Stimulated activated effector memory CD8-positive, alpha-beta T cell treated with anti-CD3 and anti-CD28 coated beads, Interleukin-12 subunit alpha, Interleukin-12 subunit beta, amount 100 ng/mL, for 72 hours (primary cell): ENCODE results near the gene CMTM3.
A peak's percentile ranks its signal among the peaks of the same experiment; 100 is the strongest.
"Not testable (repeated sequence)": the region's sequence is repeated elsewhere in the genome, so short reads cannot be mapped to it uniquely, and the experiment has no call there.

Experiments used
- ATAC-seq: fragments of 150-1000 bp; cut with Tn5 transposase; 2 replicates; pipeline ENCODE4 v1.10.0; 2021
- DNase-seq, 2 donors: peaks; one replicate each; pipeline ENCODE4 v3.0.0; 2021 to 2022; ENCODE audit warnings: low spot score in 2 of 2
- H3K27ac Mint-ChIP-seq: one replicate; pipeline ENCODE4 v1.8.0; 2022; ENCODE audit warnings: mild to moderate bottlenecking, mixed read lengths
- H3K36me3 Mint-ChIP-seq: one replicate; pipeline ENCODE4 v1.8.0; 2022; ENCODE audit warnings: mild to moderate bottlenecking, mixed read lengths
- H3K4me1 Mint-ChIP-seq: one replicate; pipeline ENCODE4 v1.8.0; 2022; ENCODE audit warnings: mixed read lengths
- H3K4me3 Mint-ChIP-seq: one replicate; pipeline ENCODE4 v1.8.0; 2022; ENCODE audit warnings: mild to moderate bottlenecking, mixed read lengths
- H3K9me3 Mint-ChIP-seq: one replicate; pipeline ENCODE4 v1.8.0; 2022; ENCODE audit warnings: mixed read lengths

Gene CMTM3

GRCh38 chr16:66596986-66597848, 7.3 kb upstream of the CMTM3 start:
- Mint-ChIP-seq H3K9me3 (no peaks in the 10 kb centered on the region), H3K27ac (peak overlapping the region; percentile 38), H3K4me1 (peaks cover 30% of the 10 kb centered on the region), H3K4me3 (peak overlapping the region; percentile 14), H3K36me3 (no peaks in the 10 kb centered on the region)
- DNase-seq, result no peak
- ATAC-seq, result peak; percentile 83

- no peak overlapping the region for H3K27ac Mint-ChIP-seq
- ATAC-seq, result peak; percentile 69
These were observed 6.4 kb upstream of the CMTM3 start for GRCh38 chr16:66598111-66598510.

GRCh38 chr16:66599726-66600125, 4.8 kb upstream of the CMTM3 start:
- H3K4me1 Mint-ChIP-seq, result peaks cover 44% of the 10 kb centered on the region
- no peak overlapping the region for H3K27ac Mint-ChIP-seq
- no peak overlapping the region for H3K4me3 Mint-ChIP-seq
- H3K9me3 Mint-ChIP-seq, result no peaks in the 10 kb centered on the region
- no peak for DNase-seq
- H3K36me3 Mint-ChIP-seq, result peaks cover 11% of the 10 kb centered on the region
- no peak for ATAC-seq

More at GRCh38 chr16:66598111-66598510, 6.4 kb upstream of the CMTM3 start:
- DNase-seq, result no peak
- Mint-ChIP-seq H3K4me3 (peak overlapping the region; percentile 6), H3K36me3 (no peaks in the 10 kb centered on the region), H3K4me1 (peaks cover 34% of the 10 kb centered on the region), H3K9me3 (no peaks in the 10 kb centered on the region)

- peaks cover 44% of the 10 kb centered on the region for H3K4me1 Mint-ChIP-seq
- H3K9me3 Mint-ChIP-seq, result no peaks in the 10 kb centered on the region
These were observed 4.0 kb upstream of the CMTM3 start for GRCh38 chr16:66600477-66600876.

GRCh38 chr16:66601471-66601870, 3.0 kb upstream of the CMTM3 start:
- Mint-ChIP-seq H3K27ac (peak overlapping the region; percentile 12), H3K36me3 (peaks cover 11% of the 10 kb centered on the region), H3K4me1 (peaks cover 50% of the 10 kb centered on the region), H3K9me3 (no peaks in the 10 kb centered on the region), H3K4me3 (no peak overlapping the region)
- no peak for ATAC-seq
- DNase-seq, result no peak

More at GRCh38 chr16:66600477-66600876, 4.0 kb upstream of the CMTM3 start:
- no peak overlapping the region for H3K4me3 Mint-ChIP-seq
- ATAC-seq, result no peak
- no peak for DNase-seq
- H3K36me3 Mint-ChIP-seq, result peaks cover 11% of the 10 kb centered on the region
- H3K27ac Mint-ChIP-seq, result peak overlapping the region; percentile 12

- H3K27ac Mint-ChIP-seq, result peak overlapping the region; percentile 93
- DNase-seq (peak; percentile 46 to 85), ATAC-seq (peak; percentile 70)
- H3K4me1 Mint-ChIP-seq, result peaks cover 53% of the 10 kb centered on the region
- peak overlapping the region; percentile 88 for H3K4me3 Mint-ChIP-seq
- H3K9me3 Mint-ChIP-seq, result no peaks in the 10 kb centered on the region
- peaks cover 34% of the 10 kb centered on the region for H3K36me3 Mint-ChIP-seq
These were observed 748 bp upstream of the CMTM3 start for GRCh38 chr16:66603537-66604375.

- Mint-ChIP-seq H3K4me3 (peak overlapping the region; percentile 88), H3K27ac (peak overlapping the region; percentile 91), H3K9me3 (no peaks in the 10 kb centered on the region), H3K36me3 (peaks cover 50% of the 10 kb centered on the region), H3K4me1 (peaks cover 53% of the 10 kb centered on the region)
- ATAC-seq, result peak; percentile 49
- peak; percentile 37 to 83 for DNase-seq
These were observed 874 bp downstream of the CMTM3 start for GRCh38 chr16:66605177-66605978.

- DNase-seq, result peak in 1 of 2 donors; percentile 58
- ATAC-seq, result no peak
- H3K9me3 Mint-ChIP-seq, result no peaks in the 10 kb centered on the region
These were observed 1.7 kb downstream of the CMTM3 start for GRCh38 chr16:66605979-66606751.

GRCh38 chr16:66608241-66609138, 4.0 kb downstream of the CMTM3 start:
- peak; percentile 82 to 90 for DNase-seq
- peaks cover 80% of the 10 kb centered on the region for H3K36me3 Mint-ChIP-seq
- ATAC-seq, result peak; percentile 61
- H3K4me1 Mint-ChIP-seq, result peaks cover 47% of the 10 kb centered on the region
- H3K27ac Mint-ChIP-seq, result peak overlapping the region; percentile 26
- no peaks in the 10 kb centered on the region for H3K9me3 Mint-ChIP-seq
- H3K4me3 Mint-ChIP-seq, result peak overlapping the region; percentile 24

More at GRCh38 chr16:66605979-66606751, 1.7 kb downstream of the CMTM3 start:
- peaks cover 53% of the 10 kb centered on the region for H3K4me1 Mint-ChIP-seq
- H3K36me3 Mint-ChIP-seq, result peaks cover 58% of the 10 kb centered on the region
- peak overlapping the region; percentile 88 for H3K4me3 Mint-ChIP-seq
- peak overlapping the region; percentile 91 for H3K27ac Mint-ChIP-seq

- DNase-seq (no peak), ATAC-seq (no peak)
- Mint-ChIP-seq H3K27ac (peak overlapping the region; percentile 26), H3K9me3 (no peaks in the 10 kb centered on the region), H3K4me3 (no peak overlapping the region), H3K4me1 (peaks cover 40% of the 10 kb centered on the region), H3K36me3 (peaks cover 76% of the 10 kb centered on the region)
These were observed 4.6 kb downstream of the CMTM3 start for GRCh38 chr16:66609139-66609510.

- peaks cover 77% of the 10 kb centered on the region for H3K36me3 Mint-ChIP-seq
- ATAC-seq (no peak), DNase-seq (no peak)
- no peak overlapping the region for H3K4me3 Mint-ChIP-seq
- no peaks in the 10 kb centered on the region for H3K9me3 Mint-ChIP-seq
- H3K4me1 Mint-ChIP-seq, result peaks cover 39% of the 10 kb centered on the region
- peak overlapping the region; percentile 80 for H3K27ac Mint-ChIP-seq
These were observed 5.8 kb downstream of the CMTM3 start for GRCh38 chr16:66610111-66610820.

- DNase-seq, H3K4me3 Mint-ChIP-seq: not testable (repeated sequence)
- H3K36me3 Mint-ChIP-seq, result peaks cover 72% of the 10 kb centered on the region
These were observed 7.4 kb downstream of the CMTM3 start for GRCh38 chr16:66611911-66612310.

GRCh38 chr16:66612422-66612821, 7.9 kb downstream of the CMTM3 start:
- Mint-ChIP-seq H3K9me3 (no peaks in the 10 kb centered on the region), H3K36me3 (peaks cover 67% of the 10 kb centered on the region), H3K4me1 (peaks cover 22% of the 10 kb centered on the region), H3K27ac (no peak overlapping the region), H3K4me3 (no peak overlapping the region)
- no peak for DNase-seq
- no peak for ATAC-seq

More at GRCh38 chr16:66611911-66612310, 7.4 kb downstream of the CMTM3 start:
- not testable (repeated sequence) for ATAC-seq, H3K27ac Mint-ChIP-seq, H3K9me3 Mint-ChIP-seq
- peaks cover 27% of the 10 kb centered on the region for H3K4me1 Mint-ChIP-seq
